Immature natural killer cell (primary cell): Measurements from ENCODE around the gene CACNA1F. TPM values are rescaled to one million over a fixed set of nuclear protein-coding genes. Genes with fewer than 3 reads are reported as not detected.

ENCODE experiments used
- DNase-seq, 3 donors: peaks; one replicate each; pipeline ENCODE4 v3.0.0; 2022; ENCODE audit warnings: mixed read lengths in 1 of 3
- H3K27ac Mint-ChIP-seq, 6 donors: one replicate each; pipeline ENCODE4 v1.8.0; 2020; ENCODE audit warnings: mixed read lengths in 6 of 6, mild to moderate bottlenecking in 5 of 6, inconsistent platforms in 4 of 6, moderate library complexity in 3 of 6
- H3K27me3 Mint-ChIP-seq, 3 donors: one replicate each; pipeline ENCODE4 v1.8.0; 2020 to 2021; ENCODE audit warnings: low read depth in 3 of 3, mild to moderate bottlenecking in 3 of 3, mixed read lengths in 3 of 3, moderate library complexity in 3 of 3, inconsistent platforms in 1 of 3
- H3K36me3 Mint-ChIP-seq, 3 donors: one replicate each; pipeline ENCODE4 v1.8.0; 2020; ENCODE audit warnings: mixed read lengths in 3 of 3, inconsistent platforms in 2 of 3, mild to moderate bottlenecking in 2 of 3
- H3K4me1 Mint-ChIP-seq, 2 donors: one replicate each; pipeline ENCODE4 v1.8.0; 2020; ENCODE audit warnings: inconsistent platforms in 2 of 2, mild to moderate bottlenecking in 2 of 2, mixed read lengths in 2 of 2, moderate library complexity in 1 of 2
- H3K4me3 Mint-ChIP-seq, 5 donors: one replicate each; pipeline ENCODE4 v1.8.0; 2020; ENCODE audit warnings: mild to moderate bottlenecking in 5 of 5, mixed read lengths in 5 of 5, inconsistent platforms in 3 of 5, moderate library complexity in 3 of 5
- H3K9me3 Mint-ChIP-seq, 6 donors: one replicate each; pipeline ENCODE4 v1.8.0; 2020; ENCODE audit warnings: mild to moderate bottlenecking in 6 of 6, mixed read lengths in 6 of 6, inconsistent platforms in 4 of 6, moderate library complexity in 3 of 6
- polyA plus RNA-seq, 3 donors: library from polyadenylated mRNA; unstranded; fragments of 300-500 nt; fragmentation: Illumina TruSeq; gene quantifications; one replicate each; pipeline ENCODE4 v1.2.3, GENCODE V29; 2021

CACNA1F gene
- polyA plus RNA-seq, 3 donors from 2014 or later = 0.07 TPM; not detected in 2

DNA sequence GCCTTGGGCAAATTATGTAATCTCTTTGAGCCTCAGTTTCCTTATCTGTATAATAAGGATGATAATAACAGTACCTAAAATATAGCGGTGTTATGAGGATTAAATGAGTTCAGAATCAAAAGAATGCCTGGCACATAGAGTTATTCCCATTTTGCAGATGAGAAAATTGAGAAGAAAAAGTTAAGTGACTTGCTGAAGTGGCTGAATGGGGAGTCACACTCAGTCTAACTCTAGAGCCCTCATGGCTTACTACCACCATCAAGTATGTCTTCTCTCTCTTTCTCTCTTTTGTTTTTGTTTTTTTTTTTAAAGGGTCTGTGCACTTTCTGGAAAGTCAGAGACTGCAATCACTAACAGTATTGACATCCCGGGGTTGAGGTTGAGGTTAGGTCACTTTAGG, 615 bp downstream of the CACNA1F start:
- Mint-ChIP-seq H3K36me3 (peaks cover 0 to 4% (median 0%) of the 10 kb centered on the region in 3 donors), H3K4me3 (peak overlapping the region in 1 of 5 donors; percentile 21), H3K27ac (no peak overlapping the region), H3K9me3 (no peaks in the 10 kb centered on the region), H3K27me3 (peaks cover 0 to 4% (median 2%) of the 10 kb centered on the region in 3 donors), H3K4me1 (peaks cover 31 to 36% of the 10 kb centered on the region in 2 donors)
- no peak for DNase-seq

DNA sequence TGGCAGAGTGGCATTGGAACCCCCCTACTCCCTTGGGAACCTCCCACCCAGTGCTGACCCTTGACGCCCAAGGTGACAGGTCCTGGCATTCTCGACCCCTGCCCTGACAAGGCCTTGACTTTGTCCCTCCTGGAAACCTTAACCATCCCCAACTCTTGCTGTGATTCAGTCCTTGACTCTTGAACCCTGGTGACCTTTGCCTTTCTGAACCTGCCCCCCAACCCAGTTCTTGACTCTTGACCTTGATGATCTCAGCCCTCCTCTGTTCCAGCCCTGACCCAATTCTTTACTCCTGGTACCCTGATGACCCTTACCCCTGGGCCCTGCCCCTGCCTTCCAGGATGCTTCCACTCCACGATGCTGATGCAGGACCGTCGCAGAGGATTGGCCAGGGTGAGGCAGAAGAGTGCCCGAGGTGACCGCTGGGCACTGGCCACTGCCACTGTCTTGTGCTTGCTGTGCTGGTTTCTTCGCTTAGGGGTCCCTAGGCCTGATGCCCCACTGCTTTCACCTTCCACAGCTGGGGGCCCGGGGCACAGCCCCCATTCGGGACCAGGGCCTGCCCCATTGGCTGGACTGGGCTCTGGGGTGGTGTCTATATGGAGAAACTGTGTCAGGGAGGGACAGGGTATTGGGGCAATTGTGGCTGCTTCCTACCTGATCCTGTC, 1.7 kb downstream of the CACNA1F start:
- DNase-seq = no peak
- H3K4me1 Mint-ChIP-seq = peaks cover 21 to 26% of the 10 kb centered on the region in 2 donors

DNA sequence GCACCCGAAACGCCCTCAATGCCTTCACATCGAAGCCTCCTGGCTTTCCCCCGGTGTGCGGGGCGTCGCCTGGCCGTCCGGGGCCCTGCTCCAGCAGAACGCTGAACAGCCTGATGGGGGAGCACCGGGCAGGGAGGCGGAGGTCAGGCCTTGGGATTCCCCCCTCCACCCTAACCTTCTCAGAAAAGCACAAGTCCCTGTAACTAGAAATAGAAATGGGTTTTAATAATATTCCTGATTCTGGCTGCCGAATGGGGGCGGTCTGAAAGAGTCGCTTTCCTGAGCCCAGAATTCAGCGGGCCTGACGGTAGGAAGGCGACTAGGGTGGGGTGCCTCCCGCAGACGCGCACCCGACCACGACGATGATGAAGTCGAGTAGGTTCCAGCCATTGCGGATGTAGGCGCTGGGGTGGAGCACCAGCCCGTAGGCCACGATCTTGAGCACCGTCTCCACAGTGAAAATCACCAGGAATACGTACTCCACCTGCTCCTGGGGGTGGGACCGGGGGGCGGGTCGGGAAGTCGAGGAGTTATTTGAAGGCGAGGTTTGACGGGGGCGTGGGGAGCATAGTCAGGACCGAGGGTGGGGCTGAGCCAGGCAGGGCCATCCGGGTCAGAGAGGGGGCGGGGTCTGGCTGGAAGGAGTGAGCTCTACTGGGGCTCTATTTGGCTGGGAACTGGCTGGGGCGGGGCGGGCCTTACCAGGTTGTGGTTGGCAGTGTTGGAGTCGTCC, 2.5 kb downstream of the CACNA1F start:
- DNase-seq = peak; percentile 28 to 33 (median 29)
- Mint-ChIP-seq H3K27me3 (peaks cover 0 to 4% (median under 1%) of the 10 kb centered on the region in 3 donors), H3K36me3 (no peaks in the 10 kb centered on the region), H3K4me3 (peak overlapping the region; percentile 77 to 84 (median 82)), H3K27ac (peak overlapping the region; percentile 48 to 88 (median 81)), H3K4me1 (peaks cover 18 to 20% of the 10 kb centered on the region in 2 donors), H3K9me3 (no peaks in the 10 kb centered on the region)

More for the DNA sequence above, 1.7 kb downstream of the CACNA1F start:
- no peaks in the 10 kb centered on the region for H3K9me3 Mint-ChIP-seq
- peak overlapping the region; percentile 13 to 84 (median 81) for H3K4me3 Mint-ChIP-seq
- H3K36me3 Mint-ChIP-seq = no peaks in the 10 kb centered on the region
- H3K27ac Mint-ChIP-seq = peak overlapping the region in 2 of 6 donors; percentile 58 to 84
- H3K27me3 Mint-ChIP-seq = peaks cover 0 to 4% (median 2%) of the 10 kb centered on the region in 3 donors

DNA sequence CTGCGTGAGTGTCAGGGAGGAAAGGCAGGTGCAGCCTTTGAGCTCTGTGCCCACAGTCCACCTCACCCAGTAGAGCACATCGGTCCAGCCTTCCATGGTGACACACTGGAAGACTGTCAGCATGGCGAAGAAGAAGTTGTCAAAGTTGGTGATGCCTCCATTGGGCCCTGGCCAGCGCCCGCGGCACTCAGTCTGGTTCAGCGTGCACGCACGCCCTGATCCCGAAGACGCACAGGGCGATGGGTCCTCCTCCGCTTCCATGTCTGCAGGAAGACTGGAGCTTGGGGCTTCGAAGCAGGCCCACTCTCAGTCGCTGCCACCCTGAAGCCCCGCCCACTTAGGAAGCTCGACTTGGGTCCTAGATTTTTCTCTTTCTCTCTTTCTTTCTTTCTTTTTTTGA, 5.0 kb downstream of the CACNA1F start:
- Mint-ChIP-seq H3K4me1 (peaks cover 10 to 14% of the 10 kb centered on the region in 2 donors), H3K27ac (no peak overlapping the region), H3K4me3 (no peak overlapping the region), H3K27me3 (peaks cover 0 to 5% (median 2%) of the 10 kb centered on the region in 3 donors), H3K36me3 (no peaks in the 10 kb centered on the region), H3K9me3 (no peaks in the 10 kb centered on the region)
- DNase-seq = no peak

DNA sequence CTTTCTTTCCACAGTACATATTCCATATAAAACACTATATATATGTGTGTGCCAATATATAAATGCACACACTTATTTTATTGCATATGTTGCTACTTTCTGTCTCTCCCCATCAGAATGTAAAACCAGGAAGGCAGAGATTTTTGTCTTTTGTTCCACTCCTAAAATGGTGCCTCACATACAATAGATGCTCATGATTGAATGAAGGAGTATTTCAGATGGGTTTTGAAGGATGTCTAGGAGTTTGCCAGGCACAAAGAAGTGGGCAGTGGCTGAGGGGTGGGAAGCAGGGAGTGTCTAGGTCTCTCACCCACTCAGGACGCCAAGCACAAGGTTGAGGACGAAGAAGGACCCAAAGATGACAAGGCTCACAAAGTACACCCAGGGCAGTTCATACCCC, 5.4 kb downstream of the CACNA1F start:
- Mint-ChIP-seq H3K4me3 (peak overlapping the region in 1 of 5 donors; percentile 8), H3K4me1 (peaks cover 10 to 14% of the 10 kb centered on the region in 2 donors), H3K27ac (no peak overlapping the region), H3K36me3 (no peaks in the 10 kb centered on the region), H3K27me3 (peaks cover 0 to 7% (median 4%) of the 10 kb centered on the region in 3 donors), H3K9me3 (no peaks in the 10 kb centered on the region)
- DNase-seq = no peak

DNA sequence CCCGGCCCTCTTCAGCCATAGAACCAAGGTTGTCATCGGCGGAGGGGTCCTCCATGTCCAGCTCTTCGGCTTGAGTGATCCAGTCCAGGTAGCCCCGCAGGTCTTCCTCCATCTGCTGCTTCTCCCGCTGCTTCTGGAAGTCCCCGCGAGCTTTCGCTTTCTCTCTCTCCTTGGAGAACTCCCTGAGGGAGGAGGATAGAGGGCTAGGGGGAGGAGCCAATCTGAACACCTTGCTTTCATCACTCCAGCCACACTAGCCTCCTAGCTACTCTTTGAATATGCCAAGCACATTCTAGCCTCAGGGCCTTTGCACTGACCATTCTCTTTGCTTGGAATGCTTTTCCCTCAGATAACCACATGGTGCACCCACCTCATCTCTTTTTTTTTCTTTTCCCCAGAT, 6.2 kb downstream of the CACNA1F start:
- DNase-seq = no peak
- Mint-ChIP-seq H3K27ac (no peak overlapping the region), H3K9me3 (no peaks in the 10 kb centered on the region), H3K36me3 (no peaks in the 10 kb centered on the region), H3K27me3 (peaks cover 0 to 10% (median 4%) of the 10 kb centered on the region in 3 donors), H3K4me1 (peaks cover 10 to 14% of the 10 kb centered on the region in 2 donors), H3K4me3 (no peak overlapping the region)

DNA sequence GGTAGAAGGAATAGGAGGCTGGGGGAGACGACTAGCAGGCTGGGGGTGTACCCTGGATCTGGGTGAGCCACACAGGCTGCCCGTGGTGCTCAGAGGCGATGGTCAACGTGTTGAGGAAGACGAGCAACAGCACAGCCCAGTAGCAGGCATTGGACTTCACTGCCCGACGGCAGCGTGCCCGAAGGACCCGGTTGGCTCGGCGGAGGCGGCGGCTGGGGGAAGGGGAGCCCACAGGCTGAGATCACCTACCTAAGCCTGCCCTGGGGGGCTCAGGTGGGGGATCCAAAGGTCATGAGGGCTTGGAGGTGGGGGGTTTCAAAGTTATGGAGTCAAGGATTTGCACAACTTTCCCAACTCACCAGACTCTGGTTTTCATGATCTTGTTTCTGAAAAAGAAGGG, 7.3 kb downstream of the CACNA1F start:
- H3K27ac Mint-ChIP-seq = peak overlapping the region in 1 of 6 donors; percentile 45
- no peaks in the 10 kb centered on the region for H3K9me3 Mint-ChIP-seq
- H3K4me1 Mint-ChIP-seq = peaks cover 4 to 9% of the 10 kb centered on the region in 2 donors
- DNase-seq = no peak
- H3K4me3 Mint-ChIP-seq = no peak overlapping the region
- no peaks in the 10 kb centered on the region for H3K36me3 Mint-ChIP-seq
- H3K27me3 Mint-ChIP-seq = peaks cover 0 to 11% (median 3%) of the 10 kb centered on the region in 3 donors

DNA sequence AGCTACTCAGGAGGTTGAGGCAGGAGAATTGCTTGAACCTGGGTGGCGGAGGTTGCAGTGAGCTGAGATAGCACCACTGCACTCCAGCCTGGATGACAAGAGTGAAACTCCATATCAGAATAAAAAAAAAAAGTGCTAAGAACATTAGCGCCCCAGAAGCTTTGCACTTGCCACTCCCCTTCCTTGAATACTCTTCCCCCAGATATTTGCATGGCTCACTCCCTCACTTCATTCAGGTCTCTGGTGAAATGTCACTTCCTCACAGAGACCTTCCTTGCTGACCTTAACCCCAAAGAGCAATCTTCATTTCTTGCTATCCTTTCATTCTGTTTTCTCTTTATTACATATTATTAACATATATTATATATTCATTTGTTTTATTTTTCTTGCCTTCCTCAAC, 11.3 kb downstream of the CACNA1F start:
- Mint-ChIP-seq H3K9me3 (no peaks in the 10 kb centered on the region), H3K36me3 (no peaks in the 10 kb centered on the region), H3K27me3 (peaks cover 0 to 15% (median 3%) of the 10 kb centered on the region in 3 donors), H3K4me1 (no peaks in the 10 kb centered on the region), H3K27ac (no peak overlapping the region), H3K4me3 (no peak overlapping the region)
- DNase-seq = no peak

DNA sequence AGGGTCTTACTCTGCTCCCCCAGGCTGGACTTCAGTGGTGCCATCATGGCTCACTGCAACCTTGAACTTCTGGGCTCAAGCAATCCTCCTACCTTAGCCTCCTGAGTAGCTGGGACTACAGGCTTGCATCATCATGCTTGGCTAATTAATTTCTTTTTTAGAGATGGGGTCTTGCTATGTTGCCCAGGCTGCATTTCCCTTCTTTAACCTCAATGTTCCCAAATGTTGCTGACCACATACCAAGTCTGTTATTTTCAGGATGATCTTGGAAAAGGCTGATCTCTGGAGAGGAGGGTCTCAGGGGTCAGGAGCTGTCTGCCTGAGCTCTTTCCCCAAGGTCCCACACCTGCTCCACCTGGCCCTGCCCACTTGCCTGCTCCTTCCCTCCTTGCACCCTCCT, 13.0 kb downstream of the CACNA1F start:
- Mint-ChIP-seq H3K9me3 (no peaks in the 10 kb centered on the region), H3K27ac (no peak overlapping the region), H3K27me3 (peaks cover 0 to 18% (median 3%) of the 10 kb centered on the region in 3 donors), H3K4me3 (no peak overlapping the region), H3K36me3 (no peaks in the 10 kb centered on the region), H3K4me1 (no peaks in the 10 kb centered on the region)
- no peak for DNase-seq

DNA sequence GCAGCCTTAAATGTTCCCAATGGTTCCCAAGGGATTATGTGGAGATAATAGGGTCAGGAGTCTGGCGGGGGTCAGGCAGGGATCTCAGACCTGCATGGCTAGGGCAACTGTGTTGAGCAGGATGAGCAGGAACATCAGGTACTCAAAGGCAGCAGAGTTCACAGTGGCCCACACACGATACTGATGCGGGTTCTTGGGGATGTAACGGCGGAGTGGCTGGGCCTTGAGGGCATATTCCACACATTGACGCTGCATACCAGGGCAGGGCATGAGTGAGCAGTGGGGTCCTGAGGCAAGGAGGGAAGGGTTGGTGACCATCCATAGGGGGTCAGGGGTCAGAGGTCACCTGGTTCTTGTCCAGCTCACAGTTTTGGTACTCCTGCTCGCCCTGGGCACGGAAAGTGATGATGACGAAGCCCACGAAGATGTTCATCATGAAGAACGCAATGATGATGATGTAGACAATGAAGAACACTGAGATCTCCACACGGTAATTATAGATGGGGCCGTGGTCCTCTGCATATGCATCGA, 18.1 kb downstream of the CACNA1F start:
- no peak for DNase-seq
- Mint-ChIP-seq H3K9me3 (no peaks in the 10 kb centered on the region), H3K4me3 (no peak overlapping the region), H3K27me3 (peaks cover 2 to 7% (median 4%) of the 10 kb centered on the region in 3 donors), H3K36me3 (no peaks in the 10 kb centered on the region), H3K4me1 (no peaks in the 10 kb centered on the region), H3K27ac (no peak overlapping the region)

DNA sequence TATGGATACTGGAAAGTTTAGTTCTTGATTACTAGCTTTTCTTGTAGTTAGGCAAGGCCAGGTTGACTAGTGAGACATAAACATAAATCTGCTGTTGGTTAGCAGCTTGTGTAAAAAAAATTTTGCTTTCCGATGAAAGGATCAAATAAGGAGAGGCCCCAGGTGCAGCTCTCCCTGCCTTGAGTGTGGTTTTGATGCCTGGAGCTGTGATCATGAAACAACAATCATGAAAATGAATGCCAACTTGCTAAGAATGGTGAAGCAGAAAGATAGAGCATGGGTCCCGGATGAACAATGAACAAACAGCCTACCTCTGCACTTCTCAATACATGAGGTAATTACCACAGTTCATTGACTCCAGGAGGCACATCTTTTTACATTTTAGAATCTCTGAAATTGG, 18.7 kb downstream of the CACNA1F start:
- Mint-ChIP-seq H3K9me3 (no peaks in the 10 kb centered on the region), H3K36me3 (no peaks in the 10 kb centered on the region), H3K27me3 (peaks cover 2 to 7% (median 4%) of the 10 kb centered on the region in 3 donors), H3K4me3 (no peak overlapping the region), H3K4me1 (no peaks in the 10 kb centered on the region), H3K27ac (no peak overlapping the region)
- no peak for DNase-seq

DNA sequence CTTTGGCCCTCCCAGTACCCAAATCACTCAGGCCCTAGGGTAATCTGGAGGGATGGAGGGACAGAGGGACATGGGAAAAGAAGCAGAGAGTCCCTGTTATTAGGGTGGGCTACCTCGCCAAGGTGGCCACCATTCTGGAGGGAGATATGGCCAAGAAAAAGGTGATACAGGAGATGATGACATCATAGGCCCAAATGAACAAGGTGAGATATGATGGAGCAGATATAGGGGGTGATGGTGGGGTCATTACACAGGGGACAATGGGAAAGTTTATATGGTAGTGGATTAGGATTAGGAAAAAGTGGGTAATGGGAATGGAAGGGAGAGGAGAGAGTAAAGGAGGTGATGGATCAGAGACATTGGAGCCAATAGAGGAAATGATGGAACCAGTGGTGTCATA, 20.3 kb downstream of the CACNA1F start:
- H3K27ac Mint-ChIP-seq = no peak overlapping the region
- H3K9me3 Mint-ChIP-seq = no peaks in the 10 kb centered on the region
- peaks cover 0 to 5% (median 4%) of the 10 kb centered on the region in 3 donors for H3K27me3 Mint-ChIP-seq
- no peaks in the 10 kb centered on the region for H3K36me3 Mint-ChIP-seq
- no peak for DNase-seq
- H3K4me3 Mint-ChIP-seq = no peak overlapping the region
- H3K4me1 Mint-ChIP-seq = no peaks in the 10 kb centered on the region

DNA sequence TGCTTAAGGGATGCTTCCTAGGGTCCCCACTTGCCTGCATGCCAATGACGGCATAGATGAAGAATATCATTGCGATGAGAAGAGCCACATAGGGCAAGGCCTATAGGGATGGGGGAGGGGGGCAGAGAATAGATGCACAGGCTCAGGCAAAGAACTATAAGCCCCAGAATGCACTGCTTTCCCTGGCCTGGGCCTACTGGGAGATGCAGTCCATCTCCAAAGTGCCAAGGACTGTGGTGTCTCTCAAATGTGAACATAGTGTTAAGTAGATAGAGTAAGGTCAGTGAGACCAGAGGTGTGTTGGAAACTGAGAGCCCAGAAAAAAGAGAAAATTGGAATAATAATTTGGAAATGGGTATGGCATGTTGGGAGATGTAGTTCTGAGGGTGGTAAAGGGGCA, 20.9 kb downstream of the CACNA1F start:
- H3K27ac Mint-ChIP-seq = no peak overlapping the region
- no peaks in the 10 kb centered on the region for H3K9me3 Mint-ChIP-seq
- no peaks in the 10 kb centered on the region for H3K36me3 Mint-ChIP-seq
- H3K4me3 Mint-ChIP-seq = no peak overlapping the region
- no peak for DNase-seq
- no peaks in the 10 kb centered on the region for H3K4me1 Mint-ChIP-seq
- H3K27me3 Mint-ChIP-seq = peaks cover 0 to 5% (median 4%) of the 10 kb centered on the region in 3 donors

DNA sequence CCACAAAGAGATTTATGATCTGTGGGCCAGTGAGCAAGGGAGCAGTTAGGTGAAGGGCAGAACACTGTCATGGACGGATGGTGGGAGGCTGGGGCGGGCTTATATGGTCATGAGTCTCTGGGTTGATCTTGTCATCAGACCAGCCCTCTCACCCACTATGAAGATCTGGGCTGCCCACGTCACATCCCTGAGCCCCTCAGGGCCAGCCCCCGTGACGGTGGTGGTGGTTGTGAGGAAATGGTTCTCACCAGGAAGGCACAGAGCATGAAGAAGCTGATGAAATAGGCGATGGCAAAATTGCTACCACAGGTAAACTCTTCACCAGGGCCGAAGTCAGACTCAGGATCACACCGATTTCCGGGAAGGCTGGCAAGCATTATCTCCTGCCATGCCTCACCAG, 22.1 kb downstream of the CACNA1F start:
- no peak for DNase-seq
- Mint-ChIP-seq H3K4me1 (no peaks in the 10 kb centered on the region), H3K27ac (no peak overlapping the region), H3K36me3 (no peaks in the 10 kb centered on the region), H3K4me3 (no peak overlapping the region), H3K9me3 (no peaks in the 10 kb centered on the region), H3K27me3 (peaks cover 0 to 6% (median 3%) of the 10 kb centered on the region in 3 donors)
